Trophoblast cell (in vitro differentiated cells and primary cell): Measurements from ENCODE around the gene EPB41L4B.

ENCODE experiments used
- DNase-seq, 2 donors: peaks; one replicate each; pipeline ENCODE4 v3.0.0-alpha.2; 2016
- H2AFZ ChIP-seq: 2 replicates; pipeline ENCODE4 v1.6.1; 2013; ENCODE audit warnings: low read length, moderate library complexity, mild to moderate bottlenecking; ENCODE audit not compliant: insufficient read depth, poor library complexity
- H2AK5ac ChIP-seq: 2 replicates; pipeline ENCODE4 v1.6.1; 2013; ENCODE audit warnings: mild to moderate bottlenecking, low read length
- H2BK120ac ChIP-seq: 2 replicates; pipeline ENCODE4 v1.6.1; 2013; ENCODE audit warnings: low read length, mild to moderate bottlenecking, moderate library complexity; ENCODE audit not compliant: insufficient read depth, poor library complexity
- H2BK12ac ChIP-seq: 2 replicates; pipeline ENCODE4 v1.6.1; 2013; ENCODE audit warnings: mild to moderate bottlenecking, low read length, moderate library complexity
- H2BK5ac ChIP-seq: 2 replicates; pipeline ENCODE4 v1.6.1; 2013; ENCODE audit warnings: low read length, low read depth, moderate library complexity, mild to moderate bottlenecking; ENCODE audit not compliant: poor library complexity
- H3K14ac ChIP-seq: 2 replicates; pipeline ENCODE4 v1.6.1; 2013; ENCODE audit warnings: mild to moderate bottlenecking, low read length
- H3K18ac ChIP-seq: 2 replicates; pipeline ENCODE4 v1.6.1; 2013; ENCODE audit warnings: mild to moderate bottlenecking, low read length
- H3K23ac ChIP-seq: 2 replicates; pipeline ENCODE4 v1.6.1; 2013; ENCODE audit warnings: low read length
- H3K27ac ChIP-seq: 2 replicates; pipeline ENCODE4 v1.5.1; 2013; ENCODE audit warnings: low read depth, mild to moderate bottlenecking, inconsistent platforms, low read length, moderate library complexity
- H3K27me3 ChIP-seq: 2 replicates; pipeline ENCODE4 v1.6.1; 2013; ENCODE audit warnings: inconsistent platforms, mild to moderate bottlenecking, low read length, moderate library complexity; ENCODE audit not compliant: insufficient read depth
- H3K36me3 ChIP-seq, 2 experiments: 1 replicate in 1 of 2; 2 replicates in 1 of 2; pipeline ENCODE4 v1.6.1; 2013; ENCODE audit warnings: low read length in 2 of 2, mild to moderate bottlenecking in 2 of 2, moderate library complexity in 1 of 2; ENCODE audit not compliant: insufficient read depth in 2 of 2, control insufficient read depth in 1 of 2
- H3K4ac ChIP-seq: 2 replicates; pipeline ENCODE4 v1.6.1; 2013; ENCODE audit warnings: low read depth, mild to moderate bottlenecking, low read length, moderate library complexity
- H3K4me1 ChIP-seq, 2 experiments: 1 replicate in 1 of 2; 2 replicates in 1 of 2; pipeline ENCODE4 v1.6.1; 2013; ENCODE audit warnings: low read length in 2 of 2, mild to moderate bottlenecking in 2 of 2, moderate library complexity in 1 of 2; ENCODE audit not compliant: insufficient read depth in 2 of 2, control insufficient read depth in 1 of 2
- H3K4me2 ChIP-seq: 2 replicates; pipeline ENCODE4 v1.6.1; 2013; ENCODE audit warnings: inconsistent platforms, mild to moderate bottlenecking, low read length, moderate library complexity
- H3K4me3 ChIP-seq: 2 replicates; pipeline ENCODE4 v1.5.1; 2013; ENCODE audit warnings: mild to moderate bottlenecking, low read depth, low read length, inconsistent platforms
- H3K79me1 ChIP-seq: one replicate; pipeline ENCODE4 v1.6.1; 2013; ENCODE audit warnings: low read length
- H3K79me2 ChIP-seq: 2 replicates; pipeline ENCODE4 v1.6.1; 2013; ENCODE audit warnings: low read length, mild to moderate bottlenecking; ENCODE audit not compliant: control insufficient read depth, insufficient read depth, poor library complexity
- H3K9ac ChIP-seq: 2 replicates; pipeline ENCODE4 v1.6.1; 2013; ENCODE audit warnings: mild to moderate bottlenecking, low read length
- H3K9me3 ChIP-seq: 2 replicates; pipeline ENCODE4 v1.6.1; 2013; ENCODE audit warnings: low read depth, mild to moderate bottlenecking, control low read depth, inconsistent platforms, low read length; ENCODE audit not compliant: insufficient read depth
- H4K12ac ChIP-seq: 2 replicates; pipeline ENCODE4 v1.6.1; 2013; ENCODE audit warnings: low read depth, mild to moderate bottlenecking, low read length, moderate library complexity
- H4K8ac ChIP-seq: 2 replicates; pipeline ENCODE4 v1.6.1; 2013; ENCODE audit warnings: low read depth, mild to moderate bottlenecking, low read length, moderate library complexity
- H4K91ac ChIP-seq: one replicate; pipeline ENCODE4 v1.6.1; 2013; ENCODE audit warnings: low read depth, mild to moderate bottlenecking, low read length, moderate library complexity
- WGBS: extraction: QIAGEN DNeasy Blood & Tissue Kit; methylation state at CpG from one replicate; pipeline ENCODE4 v1.1.7; 2013; ENCODE audit warnings: missing lambda C conversion rate; ENCODE audit not compliant: insufficient read length, insufficient coverage; ENCODE audit errors: extremely low coverage; 5-methylcytosine and 5-hydroxymethylcytosine counted together

The EPB41L4B gene

GRCh38 chr9:109295221-109296130 lies 25.4 kb downstream of the EPB41L4B start:
- no peaks in the 10 kb centered on the region for H3K9me3 ChIP-seq
- WGBS, result no CpG with 5 or more reads among the region's 4 CpGs

GRCh38 chr9:109290385-109290784 lies 30.5 kb downstream of the EPB41L4B start:
- no peak overlapping the region for H3K4me3 ChIP-seq
- H3K79me1 ChIP-seq, result no peaks in the 10 kb centered on the region
- no peak overlapping the region for H4K12ac ChIP-seq
- H3K18ac ChIP-seq, result no peak overlapping the region
- H3K79me2 ChIP-seq, result peaks cover 8% of the 10 kb centered on the region
- no peak overlapping the region for H3K23ac ChIP-seq
- H3K36me3 ChIP-seq, result no peaks in the 10 kb centered on the region
- H2BK5ac ChIP-seq, result no peak overlapping the region
- DNase-seq, result no peak
- no peak overlapping the region for H3K14ac ChIP-seq
- H2BK120ac ChIP-seq, result no peak overlapping the region
- H3K9ac ChIP-seq, result no peak overlapping the region
- H3K4me2 ChIP-seq, result no peak overlapping the region
- H3K27ac ChIP-seq, result no peak overlapping the region
- H2BK12ac ChIP-seq, result no peak overlapping the region
- no peak overlapping the region for H2AK5ac ChIP-seq
- H3K4ac ChIP-seq, result no peak overlapping the region
- peaks cover 0 to 4% of the 10 kb centered on the region in 2 experiments for H3K4me1 ChIP-seq
- H3K9me3 ChIP-seq, result no peaks in the 10 kb centered on the region
- no peaks in the 10 kb centered on the region for H3K27me3 ChIP-seq
- H4K91ac ChIP-seq, result no peak overlapping the region
- no peak overlapping the region for H4K8ac ChIP-seq
- H2AFZ ChIP-seq, result no peak overlapping the region

More at GRCh38 chr9:109295221-109296130, 25.4 kb downstream of the EPB41L4B start:
- no peak for DNase-seq
- no peaks in the 10 kb centered on the region for H3K27me3 ChIP-seq
- no peak overlapping the region for H3K4ac ChIP-seq
- no peak overlapping the region for H3K14ac ChIP-seq
- no peak overlapping the region for H3K18ac ChIP-seq
- peaks cover 11% of the 10 kb centered on the region for H3K79me2 ChIP-seq
- no peak overlapping the region for H2BK5ac ChIP-seq
- peaks cover 3% of the 10 kb centered on the region in 2 experiments for H3K4me1 ChIP-seq
- H3K4me2 ChIP-seq, result no peak overlapping the region
- H3K79me1 ChIP-seq, result no peaks in the 10 kb centered on the region
- H3K4me3 ChIP-seq, result no peak overlapping the region
- no peak overlapping the region for H2AFZ ChIP-seq
- H3K9ac ChIP-seq, result no peak overlapping the region
- H4K8ac ChIP-seq, result no peak overlapping the region
- no peak overlapping the region for H4K12ac ChIP-seq
- H4K91ac ChIP-seq, result no peak overlapping the region
- no peaks in the 10 kb centered on the region for H3K36me3 ChIP-seq
- H3K23ac ChIP-seq, result no peak overlapping the region
- H2BK120ac ChIP-seq, result no peak overlapping the region
- no peak overlapping the region for H2BK12ac ChIP-seq
- no peak overlapping the region for H3K27ac ChIP-seq
- no peak overlapping the region for H2AK5ac ChIP-seq

GRCh38 chr9:109289931-109290330 lies 30.9 kb downstream of the EPB41L4B start:
- Histone ChIP-seq H3K36me3 (no peaks in the 10 kb centered on the region), H3K9me3 (no peaks in the 10 kb centered on the region), H3K23ac (no peak overlapping the region), H2AFZ (no peak overlapping the region), H3K4me1 (peaks cover 0 to 4% of the 10 kb centered on the region in 2 experiments), H3K79me1 (no peaks in the 10 kb centered on the region), H4K91ac (no peak overlapping the region), H3K9ac (no peak overlapping the region), H2BK120ac (no peak overlapping the region), H3K79me2 (peaks cover 8% of the 10 kb centered on the region), H3K18ac (no peak overlapping the region), H2AK5ac (no peak overlapping the region), H3K4me3 (no peak overlapping the region), H3K27me3 (no peaks in the 10 kb centered on the region), H3K4ac (no peak overlapping the region), H4K8ac (no peak overlapping the region), H4K12ac (no peak overlapping the region), H3K14ac (no peak overlapping the region), H3K27ac (no peak overlapping the region), H2BK5ac (no peak overlapping the region), H2BK12ac (no peak overlapping the region), H3K4me2 (no peak overlapping the region)
- WGBS, result no CpG with 5 or more reads among the region's 8 CpGs
- DNase-seq, result peak; percentile 27 to 39

- H4K12ac ChIP-seq, result no peak overlapping the region
- WGBS, result no CpG with 5 or more reads among the region's 5 CpGs
- H2AFZ ChIP-seq, result no peak overlapping the region
- H3K4ac ChIP-seq, result peak overlapping the region; percentile 34
- no peak overlapping the region for H3K27ac ChIP-seq
- no peak overlapping the region for H3K4me2 ChIP-seq
- no peak overlapping the region for H3K4me3 ChIP-seq
- no peak overlapping the region for H3K14ac ChIP-seq
- no peak overlapping the region for H4K8ac ChIP-seq
- no peak overlapping the region for H2AK5ac ChIP-seq
- no peak overlapping the region for H3K23ac ChIP-seq
- no peak overlapping the region for H3K18ac ChIP-seq
- H4K91ac ChIP-seq, result no peak overlapping the region
- no peak overlapping the region for H2BK5ac ChIP-seq
- H3K36me3 ChIP-seq, result no peaks in the 10 kb centered on the region
- no peak overlapping the region for H2BK12ac ChIP-seq
- no peak overlapping the region for H2BK120ac ChIP-seq
- no peaks in the 10 kb centered on the region for H3K27me3 ChIP-seq
- H3K4me1 ChIP-seq, result peaks cover 0 to 4% of the 10 kb centered on the region in 2 experiments
- H3K9me3 ChIP-seq, result no peaks in the 10 kb centered on the region
- no peak overlapping the region for H3K9ac ChIP-seq
- DNase-seq, result no peak
- no peaks in the 10 kb centered on the region for H3K79me1 ChIP-seq
- peaks cover 5% of the 10 kb centered on the region for H3K79me2 ChIP-seq
Measured at GRCh38 chr9:109289186-109289585, 31.7 kb downstream of the EPB41L4B start.
